GM10248 (cell line): ENCODE measurements around the gene MOV10L1.

Experiments
- CTCF ChIA-PET: fragments of 300-600 bp; sonication (Branson Sonifier 250); formaldehyde crosslinking; extraction: SDS; loops from one replicate; lab custom pipeline; 2021; ENCODE audit warnings: antibody characterized with exemption; lab: Yijun Ruan, JAX
- POLR2A ChIA-PET: fragments of 350-650 bp; sonication (Branson Sonifier 250); formaldehyde crosslinking; extraction: SDS; loops from one replicate; lab custom pipeline; 2020; ENCODE audit warnings: antibody characterized with exemption; lab: Yijun Ruan, JAX
- DNase-seq: peaks from one replicate; pipeline ENCODE4 v3.0.0; 2012; ENCODE audit errors: extremely low spot score
- CTCF ChIP-seq: IDR thresholded peaks from 2 replicates; pipeline ENCODE4 v1.5.1; 2012; ENCODE audit warnings: mild to moderate bottlenecking, low read depth; ENCODE audit errors: extremely low read depth, missing control alignments, control extremely low read depth

Gene MOV10L1

GRCh38 chr22:50078761-50079160 lies 11.0 kb upstream of the MOV10L1 start:
- TF ChIP-seq CTCF: no peak
- no peak for DNase-seq
- CTCF ChIA-PET: interaction anchor here (1.7 kb wide), 1 partner anchor 48 kb away, joined by 5 read pairs; no protein-coding TSS in a partner anchor
- POLR2A ChIA-PET: no interaction called here

- no peak for DNase-seq
- POLR2A ChIA-PET: no interaction called here
- TF ChIP-seq CTCF: no peak
- CTCF ChIA-PET: interaction anchor here (1.6 to 1.7 kb wide), 2 partner anchors 21 to 50 kb away, joined by 3 to 5 read pairs; no protein-coding TSS in a partner anchor
Observed at GRCh38 chr22:50080077-50080465, 9.7 kb upstream of the MOV10L1 start.

GRCh38 chr22:50081426-50082196 lies 8.2 kb upstream of the MOV10L1 start:
- ChIA-PET POLR2A (no interaction called here), CTCF (interaction anchor here (0.7 to 1.6 kb wide), 3 partner anchors 9 to 52 kb away, joined by 3 read pairs; no protein-coding TSS in a partner anchor)
- no peak for DNase-seq
- TF ChIP-seq CTCF: no peak

- CTCF ChIA-PET: interaction anchor here (0.7 kb wide), 1 partner anchor 10 kb away, joined by 3 read pairs; no protein-coding TSS in a partner anchor
Observed at GRCh38 chr22:50082197-50082715, 7.5 kb upstream of the MOV10L1 start.

GRCh38 chr22:50082961-50083461 lies 6.8 kb upstream of the MOV10L1 start:
- DNase-seq: no peak
- no peak for TF ChIP-seq CTCF
- ChIA-PET POLR2A (no interaction called here), CTCF (no interaction called here)

More at GRCh38 chr22:50082197-50082715, 7.5 kb upstream of the MOV10L1 start:
- no peak for TF ChIP-seq CTCF
- DNase-seq: no peak
- POLR2A ChIA-PET: no interaction called here

- ChIA-PET POLR2A (no interaction called here), CTCF (interaction anchor here (1.3 kb wide), 1 partner anchor 53 kb away, joined by 4 read pairs; no protein-coding TSS in a partner anchor)
- TF ChIP-seq CTCF: no peak
- no peak for DNase-seq
Observed at GRCh38 chr22:50083462-50084079, 6.2 kb upstream of the MOV10L1 start.
